H1 (cell line): ENCODE results near the gene MAP4K1. TPM values are rescaled to one million over a fixed set of nuclear protein-coding genes. Genes with fewer than 3 reads are reported as not detected.

ENCODE experiments used
- ASH2L ChIP-seq: fragments of 200-600, 300-600 bp; sonication (generic); IDR thresholded peaks from one replicate; pipeline ENCODE4 v1.7.1; 2017; ENCODE audit warnings: low read length
- CEBPB ChIP-seq: IDR thresholded peaks from 2 replicates; pipeline ENCODE4 v1.6.1; 2012; ENCODE audit warnings: low read depth, low read length
- CHD7 ChIP-seq: fragments of 300-600 bp; sonication (generic); IDR thresholded peaks from 2 replicates; pipeline ENCODE4 v1.7.1; 2012; ENCODE audit warnings: low read length, moderate library complexity, mild to moderate bottlenecking, inconsistent platforms; ENCODE audit not compliant: insufficient replicate concordance
- EZH2 ChIP-seq: fragments of 200-600 bp; sonication (generic); IDR thresholded peaks from 2 replicates; pipeline ENCODE4 v1.7.1; 2012; ENCODE audit warnings: low read depth, mild to moderate bottlenecking, moderate library complexity, low read length, inconsistent platforms; ENCODE audit not compliant: severe bottlenecking
- JUN ChIP-seq: IDR thresholded peaks from 2 replicates; pipeline ENCODE4 v1.6.1; 2011; ENCODE audit warnings: low read depth, mild to moderate bottlenecking, improper control_type of control experiment, low read length
- NRF1 ChIP-seq: IDR thresholded peaks from 2 replicates; pipeline ENCODE4 v1.6.1; 2011; ENCODE audit warnings: mild to moderate bottlenecking, low read depth, low read length, improper control_type of control experiment
- RAD21 ChIP-seq, 2 experiments: IDR thresholded peaks in 1 of 2; conservative IDR thresholded peaks in 1 of 2; 2 replicates each; pipeline ENCODE4 v1.6.1; 2011; ENCODE audit warnings: low read depth in 2 of 2, low read length in 2 of 2, improper control_type of control experiment in 1 of 2, inconsistent platforms in 1 of 2, mild to moderate bottlenecking in 1 of 2, moderate library complexity in 1 of 2
- SAP30 ChIP-seq: fragments of 300-600 bp; sonication (generic); IDR thresholded peaks from 2 replicates; pipeline ENCODE4 v1.7.1; 2012; ENCODE audit warnings: low read length, moderate library complexity, mild to moderate bottlenecking, inconsistent platforms; ENCODE audit not compliant: insufficient read depth, insufficient replicate concordance
- SIRT6 ChIP-seq: IDR thresholded peaks from one replicate; pipeline ENCODE4 v1.7.1; 2012; ENCODE audit warnings: low read length, inconsistent platforms
- SIX5 ChIP-seq: IDR thresholded peaks from 2 replicates; pipeline ENCODE4 v1.6.1; 2011; ENCODE audit warnings: mild to moderate bottlenecking, low read depth, low read length
- TBP ChIP-seq: IDR thresholded peaks from 2 replicates; pipeline ENCODE4 v1.6.1; 2011; ENCODE audit warnings: low read depth, low read length, improper control_type of control experiment
- polyA plus RNA-seq, 7 experiments: library from polyadenylated mRNA; depleted of rRNA in 3 of 7; stranded (reverse) in 5 of 7; unstranded in 2 of 7; fragments of >200 nt in 5 of 7; fragments of 200-250 nt in 2 of 7; gene quantifications; 1 replicate in 5 of 7; 2 replicates in 1 of 7; 4 replicates in 1 of 7; pipeline versions ENCODE4 v1.2.1 to v1.2.3, GENCODE V29; 2011 to 2013; ENCODE audit warnings: missing spikeins in 2 of 7, mixed read lengths in 2 of 7
- total RNA-seq: library from RNA; stranded (reverse); fragmentation: NEBNext Ultra II Directional; extraction: Animal tissue kit (Norgen Biotek cat#: 25700); gene quantifications from 2 replicates; pipeline ENCODE4 v1.2.1, GENCODE V29; 2021

Gene MAP4K1
- total and polyA plus RNA-seq, 2 of the 8 experiments (the other 6 are each of a cell fraction or from before 2014, with no cell fraction given): 9.0 to 10.4 TPM

- no peak for TF ChIP-seq CHD7
- no peak for TF ChIP-seq EZH2
- TF ChIP-seq SAP30: no peak
- no peak for TF ChIP-seq SIRT6
- no peak for TF ChIP-seq RAD21 (IDR thresholded peaks at IDR 0.05 in 1 of 2, conservative IDR thresholded peaks at IDR 0.05 in 1 of 2; ENCODE audit: low read depth in 2 of 2, low read length in 2 of 2)
- TF ChIP-seq NRF1: no peak
- TF ChIP-seq JUN: no peak
- TF ChIP-seq CEBPB: no peak
- TF ChIP-seq TBP: no peak
- TF ChIP-seq SIX5: no peak
- TF ChIP-seq ASH2L: no peak
- TF ChIP-seq, all 59 proteins: peak for 0
Measured at GRCh38 chr19:38563475-38563874, 54.3 kb downstream of the MAP4K1 start (continued).
